PFSK-1 (cell line): ENCODE results near the gene CENPP.

Experiments used
- TAF1 ChIP-seq: IDR thresholded peaks from 2 replicates; pipeline ENCODE4 v1.6.1; 2012; ENCODE audit warnings: low read length, control low read depth, borderline replicate concordance; ENCODE audit not compliant: insufficient read depth
- TF ChIP-seq, protein P1 (sequence below), 2 experiments: IDR thresholded peaks; 2 replicates each; pipeline versions ENCODE4 v1.6.1 to v1.8.0; 2011 to 2012; ENCODE audit warnings: low read depth in 2 of 2, low read length in 2 of 2, control low read depth in 1 of 2, inconsistent platforms in 1 of 2, mild to moderate bottlenecking in 1 of 2, moderate library complexity in 1 of 2; ENCODE audit not compliant: insufficient read depth in 1 of 2

DNA sequence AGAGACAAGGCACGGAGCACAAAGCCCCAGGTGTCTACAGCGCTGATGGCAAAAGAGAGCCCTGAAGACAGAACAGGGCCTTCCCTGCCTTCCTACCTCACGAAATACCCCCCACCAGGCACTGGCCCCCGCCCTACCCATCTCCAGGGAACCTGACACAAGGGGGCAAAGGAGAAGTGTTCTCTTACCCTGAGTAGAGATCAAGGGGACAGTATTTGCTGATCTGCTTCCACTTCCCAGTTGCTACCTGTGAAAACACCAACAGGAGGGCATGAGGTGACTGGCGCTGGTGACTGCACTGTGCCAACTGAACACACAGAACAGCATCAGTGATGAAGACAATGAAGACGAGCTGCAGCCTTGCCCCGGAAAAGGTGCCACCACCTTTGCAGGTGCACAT lies 316.8 kb downstream of the CENPP start:
- no peak for TF ChIP-seq TAF1
- TF ChIP-seq, protein P1, sequence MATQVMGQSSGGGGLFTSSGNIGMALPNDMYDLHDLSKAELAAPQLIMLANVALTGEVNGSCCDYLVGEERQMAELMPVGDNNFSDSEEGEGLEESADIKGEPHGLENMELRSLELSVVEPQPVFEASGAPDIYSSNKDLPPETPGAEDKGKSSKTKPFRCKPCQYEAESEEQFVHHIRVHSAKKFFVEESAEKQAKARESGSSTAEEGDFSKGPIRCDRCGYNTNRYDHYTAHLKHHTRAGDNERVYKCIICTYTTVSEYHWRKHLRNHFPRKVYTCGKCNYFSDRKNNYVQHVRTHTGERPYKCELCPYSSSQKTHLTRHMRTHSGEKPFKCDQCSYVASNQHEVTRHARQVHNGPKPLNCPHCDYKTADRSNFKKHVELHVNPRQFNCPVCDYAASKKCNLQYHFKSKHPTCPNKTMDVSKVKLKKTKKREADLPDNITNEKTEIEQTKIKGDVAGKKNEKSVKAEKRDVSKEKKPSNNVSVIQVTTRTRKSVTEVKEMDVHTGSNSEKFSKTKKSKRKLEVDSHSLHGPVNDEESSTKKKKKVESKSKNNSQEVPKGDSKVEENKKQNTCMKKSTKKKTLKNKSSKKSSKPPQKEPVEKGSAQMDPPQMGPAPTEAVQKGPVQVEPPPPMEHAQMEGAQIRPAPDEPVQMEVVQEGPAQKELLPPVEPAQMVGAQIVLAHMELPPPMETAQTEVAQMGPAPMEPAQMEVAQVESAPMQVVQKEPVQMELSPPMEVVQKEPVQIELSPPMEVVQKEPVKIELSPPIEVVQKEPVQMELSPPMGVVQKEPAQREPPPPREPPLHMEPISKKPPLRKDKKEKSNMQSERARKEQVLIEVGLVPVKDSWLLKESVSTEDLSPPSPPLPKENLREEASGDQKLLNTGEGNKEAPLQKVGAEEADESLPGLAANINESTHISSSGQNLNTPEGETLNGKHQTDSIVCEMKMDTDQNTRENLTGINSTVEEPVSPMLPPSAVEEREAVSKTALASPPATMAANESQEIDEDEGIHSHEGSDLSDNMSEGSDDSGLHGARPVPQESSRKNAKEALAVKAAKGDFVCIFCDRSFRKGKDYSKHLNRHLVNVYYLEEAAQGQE (IDR thresholded peaks at IDR 0.05; ENCODE audit: insufficient read depth in 1 of 2, low read depth in 2 of 2, low read length in 2 of 2): no peak
